Right kidney (tissue), 1 donor: Measurements from ENCODE around the gene PEAR1.

Experiments used
- DNase-seq: peaks from one replicate; pipeline ENCODE4 v3.0.0-alpha.2; 2016

PEAR1 gene

DNA sequence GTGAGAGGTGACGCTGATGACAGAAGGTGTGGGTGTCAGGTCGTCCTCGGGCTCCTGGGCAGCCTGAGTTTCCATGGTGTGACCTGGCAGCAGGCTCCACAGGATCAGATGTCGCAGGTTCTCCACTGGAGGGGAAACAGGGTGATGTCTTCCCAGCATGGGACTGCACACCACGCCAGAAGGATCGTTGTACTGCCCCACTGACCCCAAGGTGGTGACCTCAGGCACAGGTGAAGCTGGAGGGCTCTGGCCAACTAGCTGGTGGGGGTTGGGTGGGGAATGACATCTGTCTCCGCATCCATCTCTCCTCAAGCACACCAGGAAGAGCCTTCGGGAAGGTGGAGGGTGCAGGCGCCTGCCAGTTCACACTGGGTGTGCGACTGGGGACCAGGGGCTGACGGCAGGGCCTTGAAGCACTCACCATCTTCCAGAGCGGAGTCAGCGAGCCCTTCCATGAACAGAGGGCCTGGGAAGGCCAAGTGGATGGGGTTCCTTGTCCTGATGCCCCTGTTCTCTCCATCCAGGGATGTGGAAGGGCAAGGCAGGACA, 46.3 kb downstream of the PEAR1 start:
- no peak for DNase-seq

DNA sequence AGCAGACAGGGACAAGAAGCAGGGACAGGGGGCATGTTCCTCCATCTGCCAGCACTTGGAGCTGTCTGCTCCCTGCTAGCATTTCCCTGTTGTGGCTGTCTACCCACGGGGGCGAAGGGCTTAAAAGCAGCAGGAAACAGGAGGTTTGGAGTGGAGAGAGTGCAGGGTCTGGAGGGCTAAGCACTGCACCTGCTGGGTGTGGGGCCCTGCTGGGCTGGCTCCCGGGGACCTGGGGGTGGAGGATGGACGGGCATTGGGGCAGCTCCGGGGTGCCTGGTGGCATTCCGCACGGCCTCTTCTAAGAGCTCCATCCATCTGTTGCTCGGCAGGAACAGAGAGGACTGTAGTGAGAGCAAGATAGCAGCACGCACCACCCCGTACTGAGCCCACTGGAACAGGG, 48.2 kb downstream of the PEAR1 start:
- DNase-seq: no peak

- no peak for DNase-seq
Measured at GRCh38 chr1:156942176-156942575, 48.7 kb downstream of the PEAR1 start.

- DNase-seq: no peak
Measured at GRCh38 chr1:156942576-156942975, 49.1 kb downstream of the PEAR1 start.

- no peak for DNase-seq
Measured at GRCh38 chr1:156943756-156944155, 50.2 kb downstream of the PEAR1 start.

- no peak for DNase-seq
Measured at GRCh38 chr1:156944268-156944667, 50.8 kb downstream of the PEAR1 start.

DNA sequence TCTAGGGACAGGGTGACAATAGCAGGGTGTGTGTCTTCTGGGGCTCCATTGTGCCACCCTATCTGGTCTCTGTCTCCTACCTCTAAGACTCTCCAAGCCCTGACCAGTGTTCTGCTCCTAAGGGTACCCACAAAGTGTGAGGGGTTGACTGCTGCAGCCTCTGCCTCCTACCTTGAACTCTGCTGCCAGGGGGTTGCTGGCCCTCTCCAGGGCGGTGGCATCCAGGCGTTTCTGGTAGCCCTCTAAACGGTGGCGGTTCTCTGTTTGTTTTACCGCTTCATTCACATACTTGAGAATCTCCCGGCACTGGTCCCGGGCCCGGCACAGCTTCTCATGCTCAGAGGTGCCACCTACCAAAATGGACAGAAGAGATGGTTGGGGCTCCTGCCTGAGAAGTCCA, 51.3 kb downstream of the PEAR1 start:
- DNase-seq: no peak

GRCh38 chr1:156945881-156946661, 52.6 kb downstream of the PEAR1 start:
- DNase-seq: no peak

GRCh38 chr1:156947127-156947526, 53.6 kb downstream of the PEAR1 start:
- no peak for DNase-seq

DNA sequence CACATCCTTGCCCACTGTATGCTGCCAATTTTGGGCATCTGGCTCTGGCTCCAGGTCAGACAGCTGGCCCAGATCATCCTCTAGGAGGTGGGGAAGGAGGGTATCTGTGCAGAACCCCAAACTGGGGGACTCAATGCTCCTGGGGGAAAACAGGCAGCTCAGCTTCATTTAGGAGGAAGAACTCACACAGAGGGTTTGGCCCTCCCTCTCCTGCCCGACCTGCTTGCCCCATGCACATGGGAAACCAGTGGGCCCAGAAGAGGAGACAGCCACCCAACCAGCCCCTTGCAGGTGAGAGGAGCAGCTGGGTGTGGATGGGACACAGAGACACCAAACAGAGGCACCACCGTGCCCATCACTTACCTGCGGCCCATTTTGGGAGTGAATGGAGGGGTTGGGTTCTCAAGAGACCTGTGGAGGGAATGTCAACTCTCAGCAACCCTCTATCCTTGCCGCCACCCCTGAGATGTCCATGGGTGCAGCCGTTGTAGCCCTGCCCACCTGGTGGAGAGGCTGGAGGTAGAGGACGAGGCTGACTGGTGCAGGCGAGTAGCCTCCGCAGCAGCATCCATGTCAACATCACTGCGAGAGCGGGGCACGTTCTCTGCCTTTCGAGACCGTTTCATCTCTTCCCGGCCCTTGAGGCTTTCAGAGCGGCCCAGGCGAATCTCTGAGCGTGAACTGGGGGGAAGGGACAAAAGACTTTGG, 54.5 kb downstream of the PEAR1 start:
- DNase-seq: no peak

DNA sequence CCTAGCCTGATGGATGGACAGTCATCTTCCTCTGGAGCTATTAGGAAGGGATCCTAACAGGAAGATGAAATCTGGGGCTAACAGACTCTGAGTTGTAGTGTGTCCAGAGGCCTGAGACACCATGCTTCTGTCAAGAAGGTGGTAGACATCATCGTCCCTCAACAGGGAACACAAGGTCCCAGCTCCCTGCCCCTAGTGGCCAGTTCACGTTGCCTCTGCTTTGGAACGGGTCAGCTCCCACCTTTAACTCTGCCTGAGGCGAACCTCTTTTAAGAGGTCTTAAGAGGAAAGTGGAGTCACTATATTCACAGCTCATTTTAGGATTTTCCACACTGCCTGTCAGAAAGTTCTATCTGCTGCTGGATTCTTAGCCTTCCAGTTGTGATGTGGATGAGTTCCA, 55.2 kb downstream of the PEAR1 start:
- DNase-seq: no peak

GRCh38 chr1:156949127-156949526, 55.6 kb downstream of the PEAR1 start:
- DNase-seq: no peak

DNA sequence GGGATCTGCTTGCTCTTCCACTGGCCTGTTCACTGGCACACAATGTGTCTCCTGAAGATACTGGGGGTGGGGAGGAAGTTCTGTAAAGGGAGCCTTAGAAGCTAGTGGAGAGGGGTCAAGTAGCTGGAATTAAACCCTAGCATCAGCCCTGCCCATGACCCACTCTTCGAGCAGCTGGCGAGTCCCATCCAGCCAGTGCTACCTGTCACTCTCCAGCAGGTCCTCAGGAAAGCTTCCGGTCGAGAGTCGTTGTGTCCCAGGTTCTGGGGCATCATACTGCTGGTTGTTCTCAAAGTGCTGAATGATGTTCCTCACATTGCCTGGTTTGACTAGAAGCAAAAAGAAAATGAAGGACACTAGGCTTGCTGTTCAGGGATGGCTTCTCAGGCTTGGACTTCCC, 57.9 kb downstream of the PEAR1 start:
- DNase-seq: no peak

DNA sequence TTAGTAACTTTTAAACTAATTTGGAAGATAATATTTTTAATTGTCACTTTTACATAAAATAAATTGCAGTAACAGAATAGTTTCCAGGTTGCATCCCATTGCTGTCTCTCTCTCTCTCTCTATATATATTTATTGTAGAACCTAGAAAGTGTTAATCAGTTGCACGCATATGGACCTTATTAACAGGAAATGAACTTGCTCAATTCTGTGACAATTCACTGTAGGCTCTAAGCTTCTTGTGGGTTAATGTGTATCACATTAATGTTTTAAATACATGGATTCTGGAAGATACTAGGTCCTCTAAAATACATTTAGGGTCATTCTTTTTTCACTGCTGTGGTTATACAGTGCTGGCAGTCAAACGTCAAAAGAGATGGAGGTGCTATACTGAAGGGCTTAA, 60.1 kb downstream of the PEAR1 start:
- no peak for DNase-seq

- DNase-seq: no peak
Measured at GRCh38 chr1:156956333-156956732, 62.8 kb downstream of the PEAR1 start.

GRCh38 chr1:156957634-156958033, 64.1 kb downstream of the PEAR1 start:
- no peak for DNase-seq

GRCh38 chr1:156958247-156958714, 64.8 kb downstream of the PEAR1 start:
- DNase-seq: no peak

GRCh38 chr1:156959414-156959813, 65.9 kb downstream of the PEAR1 start:
- no peak for DNase-seq

- DNase-seq: no peak
Measured at GRCh38 chr1:156959925-156960324, 66.4 kb downstream of the PEAR1 start.

- no peak for DNase-seq
Measured at GRCh38 chr1:156961709-156962108, 68.2 kb downstream of the PEAR1 start.

- DNase-seq: no peak
Measured at GRCh38 chr1:156963621-156964020, 70.1 kb downstream of the PEAR1 start.

DNA sequence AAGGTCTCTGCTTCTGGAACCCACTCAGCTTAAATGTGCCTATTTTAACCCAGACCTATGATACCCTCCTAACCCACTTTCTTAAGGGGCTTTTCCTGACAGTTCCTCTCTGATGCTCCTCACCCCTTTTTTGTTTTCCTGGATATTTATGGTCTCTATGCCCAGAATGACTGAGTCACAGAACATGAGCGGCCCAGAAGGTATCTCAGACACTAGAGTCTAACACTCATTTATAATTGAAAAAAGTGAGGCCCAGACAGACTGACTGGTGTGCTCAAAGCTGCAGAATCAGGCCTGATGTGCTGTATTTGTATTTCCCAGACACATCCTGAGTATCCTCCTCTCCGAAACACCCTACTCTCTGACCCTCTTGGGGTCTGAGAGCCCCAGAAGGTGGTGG, 70.9 kb downstream of the PEAR1 start:
- no peak for DNase-seq
